ENCODE measurements around the gene TMEM60. TPM values are rescaled to one million over a fixed set of nuclear protein-coding genes. Genes with fewer than 3 reads are reported as not detected.

The TMEM60 gene
- total RNA-seq, 1 donor from 2014 or later, result 20.7 TPM

GRCh38 chr7:77831481-77831880 lies 33.2 kb upstream of the TMEM60 start:
- H3K36me3 Mint-ChIP-seq (ENCODE audit: insufficient read depth), result no peaks in the 10 kb centered on the region
- DNase-seq (ENCODE audit: low spot score, unreplicated experiment), result no peak
- TF ChIP-seq, protein P1, sequence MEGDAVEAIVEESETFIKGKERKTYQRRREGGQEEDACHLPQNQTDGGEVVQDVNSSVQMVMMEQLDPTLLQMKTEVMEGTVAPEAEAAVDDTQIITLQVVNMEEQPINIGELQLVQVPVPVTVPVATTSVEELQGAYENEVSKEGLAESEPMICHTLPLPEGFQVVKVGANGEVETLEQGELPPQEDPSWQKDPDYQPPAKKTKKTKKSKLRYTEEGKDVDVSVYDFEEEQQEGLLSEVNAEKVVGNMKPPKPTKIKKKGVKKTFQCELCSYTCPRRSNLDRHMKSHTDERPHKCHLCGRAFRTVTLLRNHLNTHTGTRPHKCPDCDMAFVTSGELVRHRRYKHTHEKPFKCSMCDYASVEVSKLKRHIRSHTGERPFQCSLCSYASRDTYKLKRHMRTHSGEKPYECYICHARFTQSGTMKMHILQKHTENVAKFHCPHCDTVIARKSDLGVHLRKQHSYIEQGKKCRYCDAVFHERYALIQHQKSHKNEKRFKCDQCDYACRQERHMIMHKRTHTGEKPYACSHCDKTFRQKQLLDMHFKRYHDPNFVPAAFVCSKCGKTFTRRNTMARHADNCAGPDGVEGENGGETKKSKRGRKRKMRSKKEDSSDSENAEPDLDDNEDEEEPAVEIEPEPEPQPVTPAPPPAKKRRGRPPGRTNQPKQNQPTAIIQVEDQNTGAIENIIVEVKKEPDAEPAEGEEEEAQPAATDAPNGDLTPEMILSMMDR (IDR thresholded peaks at IDR 0.05; ENCODE audit: unreplicated experiment), result no peak
- H3K9me3 Mint-ChIP-seq (ENCODE audit: low read depth), result no peaks in the 10 kb centered on the region
- no peaks in the 10 kb centered on the region for H3K27me3 Mint-ChIP-seq
- H3K27ac Mint-ChIP-seq, result no peak overlapping the region
- H3K4me1 Mint-ChIP-seq (ENCODE audit: low read depth), result peaks cover 6% of the 10 kb centered on the region
- no peak overlapping the region for H3K4me3 Mint-ChIP-seq (ENCODE audit: low read depth)

DNA sequence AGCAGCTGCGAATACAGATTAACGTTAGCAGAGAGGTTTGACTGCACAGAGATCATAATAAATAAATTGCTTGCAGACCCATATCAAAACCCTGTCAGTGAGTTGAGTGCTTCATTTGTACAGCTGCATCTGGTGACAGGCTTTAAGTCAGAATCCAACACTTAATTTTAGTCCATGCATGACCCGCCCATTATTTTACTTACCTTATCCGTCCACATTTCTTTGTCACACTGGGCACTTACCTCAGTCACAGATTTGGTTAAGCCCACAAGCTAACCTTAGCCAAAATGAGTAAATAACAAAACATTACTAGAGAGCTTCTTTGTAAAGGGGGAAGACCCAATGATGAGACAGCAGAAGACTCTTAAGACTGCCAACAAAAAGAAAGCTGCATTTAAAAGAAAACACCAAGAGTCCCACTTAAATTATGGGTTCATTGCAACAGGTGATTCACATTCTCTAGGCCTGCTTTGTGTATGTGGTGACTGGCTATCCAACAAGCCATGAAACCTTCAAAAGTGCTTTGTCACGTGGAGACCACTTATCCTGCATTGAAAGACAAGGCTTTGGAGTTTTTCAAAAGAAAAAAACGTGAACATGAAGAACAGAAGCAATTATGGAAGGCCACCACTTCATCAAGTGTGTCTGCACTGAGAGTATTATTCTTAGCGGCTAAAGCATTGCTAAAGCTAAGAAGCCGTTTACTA lies 32.6 kb upstream of the TMEM60 start:
- H3K36me3 Mint-ChIP-seq (ENCODE audit: insufficient read depth), result peaks cover under 1% of the 10 kb centered on the region
- H3K27ac Mint-ChIP-seq, result no peak overlapping the region
- H3K4me1 Mint-ChIP-seq (ENCODE audit: low read depth), result peaks cover 6% of the 10 kb centered on the region
- H3K27me3 Mint-ChIP-seq, result no peaks in the 10 kb centered on the region
- H3K9me3 Mint-ChIP-seq (ENCODE audit: low read depth), result peaks cover 1% of the 10 kb centered on the region
- no peak overlapping the region for H3K4me3 Mint-ChIP-seq (ENCODE audit: low read depth)
- TF ChIP-seq, protein P1 (IDR thresholded peaks at IDR 0.05; ENCODE audit: unreplicated experiment), result no peak
- DNase-seq (ENCODE audit: low spot score, unreplicated experiment), result no peak

DNA sequence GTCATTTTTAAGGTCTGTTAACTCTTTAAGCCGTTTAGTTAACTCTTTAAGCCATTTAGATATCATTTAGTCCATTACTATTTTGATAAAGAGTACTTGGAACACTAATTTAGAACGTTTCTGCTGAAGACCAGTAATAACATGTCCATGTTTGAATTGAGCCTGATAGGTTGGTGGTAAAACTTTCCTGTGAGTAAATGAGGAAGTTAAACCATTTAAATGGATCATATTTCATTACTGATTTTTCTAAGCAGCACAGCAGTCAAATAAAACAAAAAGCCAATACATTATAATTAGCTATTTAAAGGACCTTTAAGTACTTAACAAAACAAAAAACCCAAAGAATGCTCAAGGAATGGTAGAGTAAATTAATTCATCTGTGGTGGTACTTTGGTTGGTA lies 29.8 kb upstream of the TMEM60 start:
- H3K27ac Mint-ChIP-seq, result no peak overlapping the region
- no peaks in the 10 kb centered on the region for H3K27me3 Mint-ChIP-seq
- H3K9me3 Mint-ChIP-seq (ENCODE audit: low read depth), result peaks cover 12% of the 10 kb centered on the region
- H3K4me3 Mint-ChIP-seq (ENCODE audit: low read depth), result no peak overlapping the region
- H3K36me3 Mint-ChIP-seq (ENCODE audit: insufficient read depth), result peaks cover 11% of the 10 kb centered on the region
- no peak for DNase-seq (ENCODE audit: low spot score, unreplicated experiment)
- TF ChIP-seq, protein P1 (IDR thresholded peaks at IDR 0.05; ENCODE audit: unreplicated experiment), result no peak
- H3K4me1 Mint-ChIP-seq (ENCODE audit: low read depth), result peaks cover 6% of the 10 kb centered on the region

DNA sequence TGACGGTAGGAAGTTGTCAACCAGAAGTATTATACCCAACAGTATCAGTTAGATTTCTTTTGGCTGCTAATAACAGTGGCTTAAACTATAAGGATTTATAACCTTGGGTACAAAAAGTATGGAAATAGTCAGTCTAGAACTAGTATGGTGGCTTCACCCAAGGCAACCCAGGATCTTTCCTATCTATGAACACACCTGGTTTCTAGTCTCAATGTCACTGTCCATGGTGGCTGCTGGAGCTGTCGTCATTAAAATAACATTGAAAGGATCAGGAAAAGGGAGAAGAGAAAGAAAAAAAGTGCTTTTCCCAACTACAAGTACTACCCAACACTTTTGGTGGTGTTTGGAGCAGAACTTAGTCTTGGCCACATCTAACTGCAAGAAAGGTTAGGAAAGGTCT lies 28.1 kb upstream of the TMEM60 start:
- Mint-ChIP-seq H3K4me3 (ENCODE audit: low read depth) (no peak overlapping the region), H3K27ac (no peak overlapping the region), H3K27me3 (no peaks in the 10 kb centered on the region), H3K9me3 (ENCODE audit: low read depth) (peaks cover 20% of the 10 kb centered on the region), H3K4me1 (ENCODE audit: low read depth) (peaks cover 4% of the 10 kb centered on the region), H3K36me3 (ENCODE audit: insufficient read depth) (peaks cover 20% of the 10 kb centered on the region)
- TF ChIP-seq, protein P1 (IDR thresholded peaks at IDR 0.05; ENCODE audit: unreplicated experiment), result no peak
- DNase-seq (ENCODE audit: low spot score, unreplicated experiment), result no peak

DNA sequence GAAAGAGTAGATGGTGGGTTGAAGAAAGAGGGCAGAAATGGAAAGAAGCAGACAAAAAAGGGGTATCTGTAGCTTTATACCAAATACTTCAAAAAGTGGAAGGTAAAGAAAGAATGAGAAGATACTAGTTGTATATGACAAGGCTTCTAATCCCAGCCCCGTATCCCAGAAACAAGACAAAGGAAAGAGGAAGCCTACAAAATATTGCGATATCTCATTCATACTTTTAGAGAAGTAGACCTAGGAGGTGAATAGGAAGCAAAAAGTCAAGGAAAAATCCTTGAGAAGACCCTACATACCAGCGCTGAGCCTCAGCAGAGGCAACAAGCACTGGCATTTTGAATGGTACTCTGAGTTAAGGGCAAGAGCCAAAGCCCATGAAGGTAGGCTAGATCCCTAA lies 26.9 kb upstream of the TMEM60 start:
- H3K9me3 Mint-ChIP-seq (ENCODE audit: low read depth), result peaks cover 32% of the 10 kb centered on the region
- no peaks in the 10 kb centered on the region for H3K27me3 Mint-ChIP-seq
- no peak for DNase-seq (ENCODE audit: low spot score, unreplicated experiment)
- peaks cover 31% of the 10 kb centered on the region for H3K36me3 Mint-ChIP-seq (ENCODE audit: insufficient read depth)
- no peak overlapping the region for H3K4me3 Mint-ChIP-seq (ENCODE audit: low read depth)
- H3K27ac Mint-ChIP-seq, result no peak overlapping the region
- H3K4me1 Mint-ChIP-seq (ENCODE audit: low read depth), result peaks cover 2% of the 10 kb centered on the region
- TF ChIP-seq, protein P1 (IDR thresholded peaks at IDR 0.05; ENCODE audit: unreplicated experiment), result no peak
